Upper lobe of left lung (tissue), 6 donors: ENCODE data around the gene ILKAP. TPM values are rescaled to one million over a fixed set of nuclear protein-coding genes. Genes with fewer than 3 reads are reported as not detected.

Experiments
- ATAC-seq, 2 donors: fragments of 200-7000 bp; cut with Tn5 transposase; one replicate each; pipeline ENCODE4 v1.9.1; 2022; ENCODE audit warnings: mild to moderate bottlenecking in 2 of 2, moderate library complexity in 2 of 2; ENCODE audit not compliant: low FRiP score in 2 of 2
- DNase-seq, 2 donors: peaks; one replicate each; pipeline ENCODE4 v3.0.0-alpha.2; 2019 to 2020
- H3K27ac ChIP-seq, 4 donors: fragments of 200-600 bp; sonication (generic); one replicate each; pipeline ENCODE4 v1.5.1; 2016 to 2019
- H3K27me3 ChIP-seq, 4 donors: fragments of 200-600 bp; sonication (generic); one replicate each; pipeline ENCODE4 v1.5.1; 2017 to 2019
- H3K36me3 ChIP-seq, 4 donors: fragments of 200-600 bp; sonication (generic); one replicate each; pipeline ENCODE4 v1.5.1; 2016 to 2019
- H3K4me1 ChIP-seq, 4 donors: fragments of 200-600 bp; sonication (generic); one replicate each; pipeline ENCODE4 v1.5.1; 2018 to 2019
- H3K4me3 ChIP-seq, 4 donors: fragments of 200-600 bp; sonication (generic); one replicate each; pipeline ENCODE4 v1.5.1; 2017 to 2019; ENCODE audit warnings: mild to moderate bottlenecking in 2 of 4, moderate library complexity in 1 of 4
- H3K9me3 ChIP-seq, 4 donors: fragments of 200-600 bp; sonication (generic); one replicate each; pipeline ENCODE4 v1.5.1; 2018 to 2019
- CTCF ChIP-seq, 6 experiments: fragments of 450-650 bp in 4 of 6; fragments of 200-600 bp in 2 of 6; sonication (generic) in 2 of 6; IDR thresholded peaks; one replicate each; pipeline ENCODE4 v1.5.1; 2016 to 2019; ENCODE audit warnings: antibody characterized with exemption in 6 of 6
- EP300 ChIP-seq, 4 donors: sonication (generic); formaldehyde crosslinking; IDR thresholded peaks; one replicate each; pipeline ENCODE4 v1.5.1; 2017; ENCODE audit warnings: antibody characterized with exemption in 4 of 4, control low read depth in 2 of 4
- POLR2A ChIP-seq, 4 donors: fragments of 450-650 bp; IDR thresholded peaks; one replicate each; pipeline ENCODE4 v1.5.1; 2016 to 2017; ENCODE audit warnings: antibody characterized with exemption in 4 of 4, mild to moderate bottlenecking in 2 of 4
- POLR2AphosphoS5 ChIP-seq, 2 donors: sonication (generic); formaldehyde crosslinking; IDR thresholded peaks; one replicate each; pipeline ENCODE4 v1.5.1; 2017; ENCODE audit warnings: antibody characterized with exemption in 2 of 2
- WGBS, 2 donors: methylation state at CpG; one replicate each; pipeline ENCODE4 v1.1.5; 2017 to 2018; 5-methylcytosine and 5-hydroxymethylcytosine counted together
- total RNA-seq, 6 donors: library from RNA; depleted of rRNA in 4 of 6; stranded (reverse); fragments of >200 nt in 4 of 6; gene quantifications; one replicate each; pipeline versions ENCODE4 v1.1.0 to v1.2.1, GENCODE V29; 2016 to 2021
- donor health status: DM: no; HTN: no; CAD: no; lungs with moderate emphysema.
- donor health status: DM: no; HTN: yes; CAD: no; lungs with severe emphysema.

Gene ILKAP
- total RNA-seq, 6 donors from 2014 or later, result 35.2 to 67.1 (median 40.7) TPM

- peaks cover 9 to 70% (median 56%) of the 10 kb centered on the region in 4 donors for H3K36me3 ChIP-seq
- TF ChIP-seq POLR2AphosphoS5 (IDR thresholded peaks at IDR 0.05) (no peak), CTCF (IDR thresholded peaks at IDR 0.05) (no peak), POLR2A (IDR thresholded peaks at IDR 0.05) (no peak), EP300 (IDR thresholded peaks at IDR 0.05) (no peak)
- no peak overlapping the region for H3K4me3 ChIP-seq
- DNase-seq (peak in 1 of 2 donors; percentile 40), ATAC-seq (peak in 1 of 2 donors; percentile 69)
- H3K4me1 ChIP-seq, result peaks cover 10 to 17% (median 14%) of the 10 kb centered on the region in 4 donors
- 68 to 82% methylated on average over 5 of the region's 5 CpGs for WGBS, 2 donors
- H3K9me3 ChIP-seq, result no peaks in the 10 kb centered on the region
- H3K27me3 ChIP-seq, result no peaks in the 10 kb centered on the region
- H3K27ac ChIP-seq, result peak overlapping the region in 2 of 4 donors; percentile 8 to 51
These were observed 33.7 kb downstream of the ILKAP start for GRCh38 chr2:238169708-238170251.

- WGBS, 2 donors, result 58 to 62% methylated on average over 6 of the region's 6 CpGs
- peak in 1 of 2 donors; percentile 45 for ATAC-seq
These were observed 34.3 kb downstream of the ILKAP start for GRCh38 chr2:238169048-238169707.

GRCh38 chr2:238168196-238169047, 35.1 kb downstream of the ILKAP start:
- ATAC-seq, result no peak
- H3K4me3 ChIP-seq, result no peak overlapping the region
- peaks cover 9 to 56% (median 44%) of the 10 kb centered on the region in 4 donors for H3K36me3 ChIP-seq
- DNase-seq, result no peak
- H3K27ac ChIP-seq, result peak overlapping the region in 1 of 4 donors; percentile 3
- TF ChIP-seq POLR2A (IDR thresholded peaks at IDR 0.05) (no peak), POLR2AphosphoS5 (IDR thresholded peaks at IDR 0.05) (no peak), CTCF (IDR thresholded peaks at IDR 0.05) (no peak), EP300 (IDR thresholded peaks at IDR 0.05) (no peak)
- WGBS, 2 donors, result 85% methylated on average over 11 to 13 of the region's 13 CpGs
- no peaks in the 10 kb centered on the region for H3K9me3 ChIP-seq
- peaks cover 17 to 26% (median 18%) of the 10 kb centered on the region in 4 donors for H3K4me1 ChIP-seq
- H3K27me3 ChIP-seq, result peaks cover 0 to 10% (median 5%) of the 10 kb centered on the region in 4 donors

More at GRCh38 chr2:238169048-238169707, 34.3 kb downstream of the ILKAP start:
- Histone ChIP-seq H3K36me3 (peaks cover 9 to 64% (median 51%) of the 10 kb centered on the region in 4 donors), H3K9me3 (no peaks in the 10 kb centered on the region), H3K4me3 (no peak overlapping the region), H3K4me1 (peaks cover 10 to 18% (median 14%) of the 10 kb centered on the region in 4 donors), H3K27me3 (peaks cover 0 to 2% (median 0%) of the 10 kb centered on the region in 4 donors), H3K27ac (peak overlapping the region in 3 of 4 donors; percentile 2 to 8 (median 3))
- no peak for TF ChIP-seq EP300 (IDR thresholded peaks at IDR 0.05)
- no peak for TF ChIP-seq POLR2AphosphoS5 (IDR thresholded peaks at IDR 0.05)
- no peak for TF ChIP-seq CTCF (IDR thresholded peaks at IDR 0.05)
- TF ChIP-seq POLR2A (IDR thresholded peaks at IDR 0.05), result no peak
- DNase-seq, result peak in 1 of 2 donors; percentile 43

GRCh38 chr2:238167761-238168160, 35.7 kb downstream of the ILKAP start:
- ATAC-seq (no peak), DNase-seq (peak in 1 of 2 donors; percentile 54)
- Histone ChIP-seq H3K36me3 (peaks cover 9 to 50% (median 37%) of the 10 kb centered on the region in 4 donors), H3K27me3 (peaks cover 0 to 14% (median 6%) of the 10 kb centered on the region in 4 donors), H3K4me1 (peaks cover 18 to 32% (median 22%) of the 10 kb centered on the region in 4 donors), H3K4me3 (no peak overlapping the region), H3K9me3 (no peaks in the 10 kb centered on the region), H3K27ac (no peak overlapping the region)
- TF ChIP-seq CTCF (IDR thresholded peaks at IDR 0.05), result no peak
- TF ChIP-seq POLR2A (IDR thresholded peaks at IDR 0.05), result no peak
- TF ChIP-seq POLR2AphosphoS5 (IDR thresholded peaks at IDR 0.05), result no peak
- no peak for TF ChIP-seq EP300 (IDR thresholded peaks at IDR 0.05)
- 86% methylated on average over 8 of the region's 8 CpGs for WGBS, 2 donors
